KBM-7 (cell line): Measurements from ENCODE around the gene ZNF723.
A peak's percentile ranks its signal among the peaks of the same experiment; 100 is the strongest.
"Not testable (repeated sequence)": the region's sequence is repeated elsewhere in the genome, so short reads cannot be mapped to it uniquely, and the experiment has no call there.

ENCODE experiments used
- DNase-seq: peaks from one replicate; pipeline ENCODE4 v3.0.0-alpha.2; 2015
- in situ Hi-C: fragments of 300-500 bp; cut with MboI; formaldehyde crosslinking; loops from 2 replicates; pipeline ENCODE4 v1.14.3; 2020; ENCODE audit warnings: low sequenced_read_pairs, low pct_unique_long_range_greater_than_20kb, mixed read lengths

Gene ZNF723

GRCh38 chr19:22832031-22832762 lies at the start of gene ZNF723:
Gene ZNF723 (plus strand): TSS chr19:22832291. CDS start chr19:22832380, 89 bp downstream.
- in situ Hi-C loops: no loop called here
- DNase-seq: no peak

GRCh38 chr19:22783651-22784410 lies 48.3 kb upstream of the ZNF723 start, which contains the start of gene ZNF99:
Gene ZNF99 (minus strand): TSS chr19:22784151. CDS start chr19:22784016, 135 bp downstream.
- in situ Hi-C loops: no loop called here
- no peak for DNase-seq

GRCh38 chr19:22792863-22793262 lies 39.2 kb upstream of the ZNF723 start:
- in situ Hi-C loops, DNase-seq: not testable (repeated sequence)

- in situ Hi-C loops: no loop called here
- DNase-seq: no peak
Measured at GRCh38 chr19:22797040-22797439, 35.1 kb upstream of the ZNF723 start.

- in situ Hi-C loops: no loop called here
Measured at GRCh38 chr19:22806418-22806817, 25.7 kb upstream of the ZNF723 start.

GRCh38 chr19:22807061-22807835 lies 24.8 kb upstream of the ZNF723 start:
- in situ Hi-C loops: no loop called here
- no peak for DNase-seq

More at GRCh38 chr19:22806418-22806817, 25.7 kb upstream of the ZNF723 start:
- no peak for DNase-seq

GRCh38 chr19:22814124-22814523 lies 18.0 kb upstream of the ZNF723 start:
- in situ Hi-C loops: no loop called here

GRCh38 chr19:22831211-22831610 lies 880 bp upstream of the ZNF723 start:
- in situ Hi-C loops: no loop called here
- DNase-seq: no peak

More at GRCh38 chr19:22814124-22814523, 18.0 kb upstream of the ZNF723 start:
- DNase-seq: no peak

GRCh38 chr19:22857713-22858320 lies 25.7 kb downstream of the ZNF723 start:
- in situ Hi-C loops, DNase-seq: not testable (repeated sequence)

GRCh38 chr19:22882797-22883196 lies 50.7 kb downstream of the ZNF723 start:
- DNase-seq: peak; percentile 54
- in situ Hi-C loops: no loop called here

GRCh38 chr19:22893855-22894270 lies 61.8 kb downstream of the ZNF723 start:
- in situ Hi-C loops: no loop called here
- no peak for DNase-seq

GRCh38 chr19:22901431-22902130 lies 69.5 kb downstream of the ZNF723 start:
- DNase-seq: no peak

More at GRCh38 chr19:22901431-22902130, 69.5 kb downstream of the ZNF723 start:
- in situ Hi-C loops: no loop called here
